ENCODE data around the gene TECPR2.

DNA sequence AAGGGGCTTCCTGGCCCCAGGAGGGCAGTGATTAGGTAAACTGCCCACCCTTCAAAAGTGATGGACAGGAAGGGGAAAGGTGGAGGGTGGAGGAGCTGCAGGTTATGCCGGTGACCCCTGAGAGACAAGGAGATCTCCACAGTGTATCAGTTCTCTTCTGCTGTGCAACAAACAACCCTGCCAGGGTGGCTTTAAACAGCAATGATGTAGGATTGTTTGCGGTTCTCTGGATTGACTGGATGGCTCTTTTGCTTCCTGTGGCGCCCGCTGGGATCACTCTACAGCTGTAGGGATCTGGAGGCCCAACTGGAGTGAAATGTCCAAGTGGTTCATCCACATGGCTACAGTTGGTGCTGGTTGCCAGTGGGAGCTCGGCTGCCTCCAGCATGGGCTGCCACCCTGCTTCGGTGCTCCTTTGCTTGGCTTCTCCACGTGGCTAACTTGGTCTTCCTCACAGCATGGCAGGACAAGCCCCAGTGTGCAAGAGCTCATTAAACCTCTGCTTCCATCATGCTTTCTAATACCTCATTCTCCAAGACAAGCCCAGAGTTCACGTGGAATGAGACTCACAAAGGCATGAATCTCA is 155.4 kb downstream of the TECPR2 start:
- TF ChIP-seq, protein P1, sequence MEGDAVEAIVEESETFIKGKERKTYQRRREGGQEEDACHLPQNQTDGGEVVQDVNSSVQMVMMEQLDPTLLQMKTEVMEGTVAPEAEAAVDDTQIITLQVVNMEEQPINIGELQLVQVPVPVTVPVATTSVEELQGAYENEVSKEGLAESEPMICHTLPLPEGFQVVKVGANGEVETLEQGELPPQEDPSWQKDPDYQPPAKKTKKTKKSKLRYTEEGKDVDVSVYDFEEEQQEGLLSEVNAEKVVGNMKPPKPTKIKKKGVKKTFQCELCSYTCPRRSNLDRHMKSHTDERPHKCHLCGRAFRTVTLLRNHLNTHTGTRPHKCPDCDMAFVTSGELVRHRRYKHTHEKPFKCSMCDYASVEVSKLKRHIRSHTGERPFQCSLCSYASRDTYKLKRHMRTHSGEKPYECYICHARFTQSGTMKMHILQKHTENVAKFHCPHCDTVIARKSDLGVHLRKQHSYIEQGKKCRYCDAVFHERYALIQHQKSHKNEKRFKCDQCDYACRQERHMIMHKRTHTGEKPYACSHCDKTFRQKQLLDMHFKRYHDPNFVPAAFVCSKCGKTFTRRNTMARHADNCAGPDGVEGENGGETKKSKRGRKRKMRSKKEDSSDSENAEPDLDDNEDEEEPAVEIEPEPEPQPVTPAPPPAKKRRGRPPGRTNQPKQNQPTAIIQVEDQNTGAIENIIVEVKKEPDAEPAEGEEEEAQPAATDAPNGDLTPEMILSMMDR (IDR thresholded peaks at IDR 0.05; ENCODE audit: low read depth, low read length): no peak
- TF ChIP-seq, protein P2, sequence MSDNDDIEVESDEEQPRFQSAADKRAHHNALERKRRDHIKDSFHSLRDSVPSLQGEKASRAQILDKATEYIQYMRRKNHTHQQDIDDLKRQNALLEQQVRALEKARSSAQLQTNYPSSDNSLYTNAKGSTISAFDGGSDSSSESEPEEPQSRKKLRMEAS (IDR thresholded peaks at IDR 0.05; ENCODE audit: low read depth, low read length): no peak
- no peak for TF ChIP-seq POLR2A (IDR thresholded peaks at IDR 0.05; ENCODE audit: extremely low read depth, insufficient read length)
